ENCODE data around the gene GABRG3. TPM values are rescaled to one million over a fixed set of nuclear protein-coding genes. Genes with fewer than 3 reads are reported as not detected.

The GABRG3 gene
- total and polyA plus RNA-seq, 2 experiments from 2014 or later: 0.10 to 1.4 TPM

GRCh38 chr15:27361438-27361837, 390.5 kb downstream of the GABRG3 start (continued):
- TF ChIP-seq EZH2phosphoT487 (IDR thresholded peaks at IDR 0.05; ENCODE audit: unreplicated experiment) (no peak), CREB1 (CRISPR knock-in tag; IDR thresholded peaks at IDR 0.05; ENCODE audit: low read depth) (no peak), ZNF114 (CRISPR knock-in tag; IDR thresholded peaks at IDR 0.05) (no peak), STAT1 (IDR thresholded peaks at IDR 0.05; ENCODE audit: unreplicated experiment) (no peak)

GRCh38 chr15:27365456-27365855, 394.5 kb downstream of the GABRG3 start:
- Histone ChIP-seq H3K4me1 (ENCODE audit: insufficient read depth) (no peaks in the 10 kb centered on the region), H3F3A (replicated peaks; ENCODE audit: low read depth) (no peaks in the 10 kb centered on the region), H3K79me2 (replicated peaks; ENCODE audit: insufficient read depth) (no peaks in the 10 kb centered on the region), H3K4me2 (no peak overlapping the region), H3K27ac (ENCODE audit: low read depth) (no peak overlapping the region), H3K36me3 (ENCODE audit: insufficient read depth) (no peaks in the 10 kb centered on the region), H3K4me3 (no peak overlapping the region), H3K9me2 (ENCODE audit: insufficient read depth) (peaks cover 10% of the 10 kb centered on the region; the same call in 1 of the 2 replicates), H3K27me3 (ENCODE audit: insufficient read depth) (no peaks in the 10 kb centered on the region), H4K20me1 (replicated peaks; ENCODE audit: insufficient read depth) (no peaks in the 10 kb centered on the region), H2AFZ (no peak overlapping the region)
- Mint-ChIP-seq H3K27ac (no peak overlapping the region), H3K9me3 (no peaks in the 10 kb centered on the region), H3K27me3 (ENCODE audit: insufficient read depth, low read depth, poor library complexity) (peaks cover 2% of the 10 kb centered on the region), H3K4me3 (no peak overlapping the region), H3K36me3 (ENCODE audit: low read depth) (no peaks in the 10 kb centered on the region; the same call in 2 of the 3 replicates), H3K4me1 (no peaks in the 10 kb centered on the region)
- DNase-seq (ENCODE audit: low spot score) (no peak), ATAC-seq (no peak)
- no peak for TF ChIP-seq CREB1 (CRISPR knock-in tag; IDR thresholded peaks at IDR 0.05; ENCODE audit: low read depth)
- no peak for TF ChIP-seq EZH2phosphoT487 (IDR thresholded peaks at IDR 0.05; ENCODE audit: unreplicated experiment)
- no peak for TF ChIP-seq STAT1 (IDR thresholded peaks at IDR 0.05; ENCODE audit: unreplicated experiment)
- TF ChIP-seq REST (IDR thresholded peaks at IDR 0.05; ENCODE audit: unreplicated experiment): no peak
- TF ChIP-seq ZNF331 (CRISPR knock-in tag; IDR thresholded peaks at IDR 0.05; ENCODE audit: low read depth): no peak
- no peak for TF ChIP-seq CTCF (conservative IDR thresholded peaks at IDR 0.05; ENCODE audit: low read depth in 2 of 2)
- TF ChIP-seq NANOG (IDR thresholded peaks at IDR 0.05; ENCODE audit: borderline replicate concordance): no peak
- TF ChIP-seq JUNB (IDR thresholded peaks at IDR 0.05; ENCODE audit: unreplicated experiment): no peak
- no peak for TF ChIP-seq POLR2AphosphoS5 (IDR thresholded peaks at IDR 0.05; ENCODE audit: low read depth)
- no peak for TF ChIP-seq ETS1 (IDR thresholded peaks at IDR 0.05)
- TF ChIP-seq ZNF114 (CRISPR knock-in tag; IDR thresholded peaks at IDR 0.05): no peak
- no peak for TF ChIP-seq EZH2 (IDR thresholded peaks at IDR 0.05; ENCODE audit: low read depth, unreplicated experiment)
- no peak for TF ChIP-seq ZNF462 (CRISPR knock-in tag; IDR thresholded peaks at IDR 0.05)

Data from GM23338 (cell line).